ENCODE measurements around the gene IFITM1. TPM values are rescaled to one million over a fixed set of nuclear protein-coding genes. Genes with fewer than 3 reads are reported as not detected.
"Not testable (repeated sequence)": the region's sequence is repeated elsewhere in the genome, so short reads cannot be mapped to it uniquely, and the experiment has no call there.

IFITM1 gene
- total RNA-seq, 1 donor from 2014 or later = 379 TPM

DNA sequence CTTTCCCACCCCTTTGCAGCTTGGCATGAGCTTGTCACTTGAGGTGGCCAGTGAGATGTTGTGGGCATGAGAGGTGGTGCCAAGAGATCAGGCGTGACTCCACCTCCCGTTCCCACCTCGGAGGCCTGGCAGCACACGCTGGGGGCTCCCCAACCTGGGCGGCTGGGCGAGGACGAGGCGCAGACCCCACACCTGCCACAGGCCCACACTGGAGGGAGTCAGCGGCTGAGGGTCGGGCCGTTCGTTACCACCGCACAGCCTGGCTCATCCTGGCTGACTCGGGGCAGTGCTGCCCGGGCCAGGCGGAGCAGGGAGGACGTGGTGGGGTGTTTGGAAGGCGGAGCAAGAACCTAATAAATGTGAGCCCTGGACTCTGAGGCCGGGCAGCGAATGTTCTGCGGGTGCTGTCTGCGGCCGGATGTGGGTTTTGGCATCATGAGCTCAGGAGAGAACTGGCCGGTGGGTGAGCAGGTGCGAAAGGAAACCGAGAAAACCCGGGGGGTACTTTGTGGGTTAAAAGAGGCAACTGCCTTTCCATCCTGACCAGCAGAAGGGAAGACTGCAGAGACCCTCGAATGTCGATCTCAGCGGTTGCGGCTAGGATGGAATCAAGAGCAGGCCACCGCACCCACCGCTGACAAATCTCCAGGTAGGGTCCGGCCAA is 17.0 kb downstream of the IFITM1 start:
- no peak overlapping the region for H3K4me3 ChIP-seq
- intact Hi-C loops (cut with DNase I) = no loop called here
- no peak for DNase-seq (ENCODE audit: extremely low spot score in 2 of 2)

DNA sequence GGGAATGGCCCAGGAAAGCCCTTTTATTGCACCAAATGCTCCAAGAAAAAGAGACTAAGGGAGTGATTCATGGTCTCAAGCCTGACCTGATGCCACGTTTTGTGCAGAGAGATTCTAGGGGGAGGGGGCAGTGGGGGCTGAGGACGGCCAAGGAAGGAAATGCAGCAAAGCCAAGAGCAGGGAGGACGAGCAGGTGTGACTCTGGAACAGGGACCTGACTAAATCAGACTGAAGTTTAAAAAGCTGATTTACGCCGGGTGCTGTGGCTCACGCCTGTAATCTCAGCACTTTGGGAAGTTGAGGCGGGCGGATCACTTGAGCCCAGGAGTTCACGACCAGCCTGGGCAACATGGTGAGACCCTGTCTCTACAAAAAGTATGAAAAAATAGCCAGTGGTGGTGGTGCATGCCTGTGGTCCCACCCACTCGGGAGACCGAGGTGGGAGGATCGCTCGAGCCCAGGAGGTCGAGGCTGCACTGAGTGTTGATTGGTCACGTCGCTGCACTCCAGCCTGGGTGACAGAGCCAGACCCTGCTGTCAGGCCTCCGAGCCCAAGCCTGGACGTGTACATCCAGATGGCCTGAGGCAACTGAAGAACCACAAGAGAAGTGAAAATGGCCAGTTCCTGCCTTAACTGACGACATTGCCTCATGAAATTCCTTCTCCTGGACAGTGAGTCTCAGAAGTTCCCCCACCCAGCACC is 17.7 kb downstream of the IFITM1 start:
- no peak for DNase-seq (ENCODE audit: extremely low spot score in 2 of 2)
- no peaks in the 10 kb centered on the region for H3K27me3 ChIP-seq

More for the DNA sequence above, 17.0 kb downstream of the IFITM1 start:
- no peak overlapping the region for H3K27ac ChIP-seq
- no peaks in the 10 kb centered on the region for H3K36me3 ChIP-seq
- no peaks in the 10 kb centered on the region for H3K9me3 ChIP-seq
- no peaks in the 10 kb centered on the region for H3K27me3 ChIP-seq
- TF ChIP-seq POLR2A (IDR thresholded peaks at IDR 0.05) = no peak
- TF ChIP-seq, protein P1, sequence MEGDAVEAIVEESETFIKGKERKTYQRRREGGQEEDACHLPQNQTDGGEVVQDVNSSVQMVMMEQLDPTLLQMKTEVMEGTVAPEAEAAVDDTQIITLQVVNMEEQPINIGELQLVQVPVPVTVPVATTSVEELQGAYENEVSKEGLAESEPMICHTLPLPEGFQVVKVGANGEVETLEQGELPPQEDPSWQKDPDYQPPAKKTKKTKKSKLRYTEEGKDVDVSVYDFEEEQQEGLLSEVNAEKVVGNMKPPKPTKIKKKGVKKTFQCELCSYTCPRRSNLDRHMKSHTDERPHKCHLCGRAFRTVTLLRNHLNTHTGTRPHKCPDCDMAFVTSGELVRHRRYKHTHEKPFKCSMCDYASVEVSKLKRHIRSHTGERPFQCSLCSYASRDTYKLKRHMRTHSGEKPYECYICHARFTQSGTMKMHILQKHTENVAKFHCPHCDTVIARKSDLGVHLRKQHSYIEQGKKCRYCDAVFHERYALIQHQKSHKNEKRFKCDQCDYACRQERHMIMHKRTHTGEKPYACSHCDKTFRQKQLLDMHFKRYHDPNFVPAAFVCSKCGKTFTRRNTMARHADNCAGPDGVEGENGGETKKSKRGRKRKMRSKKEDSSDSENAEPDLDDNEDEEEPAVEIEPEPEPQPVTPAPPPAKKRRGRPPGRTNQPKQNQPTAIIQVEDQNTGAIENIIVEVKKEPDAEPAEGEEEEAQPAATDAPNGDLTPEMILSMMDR (IDR thresholded peaks at IDR 0.05) = no peak
- TF ChIP-seq POLR2AphosphoS5 (IDR thresholded peaks at IDR 0.05; ENCODE audit: insufficient read depth in 1 of 2, low read depth in 1 of 2) = no peak
- H3K4me1 ChIP-seq = peaks cover 45% of the 10 kb centered on the region

DNA sequence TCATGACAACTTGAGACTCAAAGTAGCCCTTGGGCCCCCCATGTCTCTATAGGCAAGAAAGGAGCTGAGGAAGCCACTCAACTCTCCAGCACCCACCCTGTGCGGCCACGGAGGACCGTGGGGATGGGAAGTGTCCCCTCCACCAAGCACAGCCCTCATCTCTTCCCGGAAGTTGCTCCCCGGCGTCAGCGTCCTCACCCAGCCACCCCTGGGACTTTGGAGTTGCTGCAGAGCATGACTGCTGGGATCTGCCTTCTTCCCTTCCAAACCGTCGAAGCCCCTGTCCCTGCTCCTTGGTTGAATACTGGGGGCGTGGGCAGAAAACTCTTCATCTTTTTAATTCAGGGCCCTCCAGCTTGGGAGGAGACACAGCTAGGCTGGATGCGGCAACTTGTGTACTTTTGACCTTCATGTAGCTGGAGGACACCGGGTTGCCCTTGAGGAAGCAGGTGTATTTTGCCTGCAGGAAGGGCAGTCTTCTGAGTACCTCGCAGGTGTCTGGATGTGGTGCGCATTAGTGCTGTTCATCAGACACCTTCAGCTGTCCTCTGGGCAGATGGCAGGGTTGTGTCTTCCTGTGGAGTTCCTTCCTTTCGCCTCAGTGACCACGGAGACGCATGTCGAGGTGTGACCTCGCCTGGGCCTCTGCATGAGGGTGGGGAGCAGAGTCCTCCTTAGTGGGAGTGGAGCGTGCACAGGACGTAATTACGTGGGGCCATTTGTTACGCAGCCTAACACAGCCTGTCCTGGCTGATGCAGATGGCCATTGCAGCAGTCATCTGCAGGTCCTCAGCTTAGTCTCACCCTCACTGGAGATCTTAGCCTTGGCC is 19.0 kb downstream of the IFITM1 start:
- H3K27me3 ChIP-seq = no peaks in the 10 kb centered on the region
- no peak for DNase-seq (ENCODE audit: extremely low spot score in 2 of 2)
- no peak for TF ChIP-seq POLR2A (IDR thresholded peaks at IDR 0.05)
- TF ChIP-seq, protein P1 (IDR thresholded peaks at IDR 0.05) = no peak
- TF ChIP-seq POLR2AphosphoS5 (IDR thresholded peaks at IDR 0.05; ENCODE audit: insufficient read depth in 1 of 2, low read depth in 1 of 2) = no peak
- peaks cover 40% of the 10 kb centered on the region for H3K4me1 ChIP-seq
- H3K27ac ChIP-seq = no peak overlapping the region
- H3K4me3 ChIP-seq = no peak overlapping the region
- no peaks in the 10 kb centered on the region for H3K36me3 ChIP-seq
- no peaks in the 10 kb centered on the region for H3K9me3 ChIP-seq
- intact Hi-C loops (cut with DNase I) = no loop called here

More for the DNA sequence above, 17.7 kb downstream of the IFITM1 start:
- no peaks in the 10 kb centered on the region for H3K9me3 ChIP-seq
- TF ChIP-seq, protein P1 (IDR thresholded peaks at IDR 0.05) = no peak
- no peak for TF ChIP-seq POLR2AphosphoS5 (IDR thresholded peaks at IDR 0.05; ENCODE audit: insufficient read depth in 1 of 2, low read depth in 1 of 2)
- TF ChIP-seq POLR2A (IDR thresholded peaks at IDR 0.05) = no peak
- H3K4me1 ChIP-seq = peaks cover 45% of the 10 kb centered on the region
- H3K4me3 ChIP-seq = no peak overlapping the region
- intact Hi-C loops (cut with DNase I) = no loop called here
- no peak overlapping the region for H3K27ac ChIP-seq
- no peaks in the 10 kb centered on the region for H3K36me3 ChIP-seq

DNA sequence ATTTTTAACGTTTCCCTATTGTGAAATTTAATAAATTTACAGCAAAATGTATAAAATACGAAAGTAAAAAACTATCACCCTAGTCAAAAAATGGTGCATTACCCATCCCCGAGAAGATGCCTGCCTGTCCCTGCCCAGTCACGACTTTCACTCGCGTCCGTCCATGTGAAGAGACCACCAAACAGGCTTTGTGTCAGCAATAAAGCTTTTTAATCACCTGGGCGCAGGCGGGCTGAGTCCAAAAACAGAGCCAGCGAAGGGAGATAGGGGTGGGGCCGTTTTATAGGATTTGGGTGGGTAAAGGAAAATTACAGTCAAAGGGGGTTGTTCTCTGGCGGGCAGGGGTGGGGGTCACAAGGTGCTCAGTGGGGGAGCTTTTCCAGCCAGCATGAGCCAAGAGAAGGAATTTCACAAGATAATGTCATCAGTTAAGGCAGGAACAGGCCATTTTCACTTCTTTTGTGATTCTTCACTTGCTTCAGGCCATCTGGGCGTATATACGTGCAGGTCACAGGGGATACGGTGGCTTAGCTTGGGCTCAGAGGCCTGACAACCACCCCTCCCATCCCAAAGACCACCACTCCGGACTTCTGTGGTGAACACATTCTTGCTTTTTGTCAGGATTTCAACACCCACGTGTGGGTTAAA is 19.9 kb downstream of the IFITM1 start:
- intact Hi-C loops (cut with DNase I); H3K27me3 ChIP-seq; H3K36me3 ChIP-seq; H3K9me3 ChIP-seq; H3K4me3 ChIP-seq; DNase-seq (ENCODE audit: extremely low spot score in 2 of 2): not testable (repeated sequence)
- Histone ChIP-seq H3K4me1 (peaks cover 38% of the 10 kb centered on the region), H3K27ac (peak overlapping the region; percentile 90)

Measured in vagina (tissue), 2 donors.